Measurements from ENCODE around the gene STIP1.

The STIP1 gene

DNA sequence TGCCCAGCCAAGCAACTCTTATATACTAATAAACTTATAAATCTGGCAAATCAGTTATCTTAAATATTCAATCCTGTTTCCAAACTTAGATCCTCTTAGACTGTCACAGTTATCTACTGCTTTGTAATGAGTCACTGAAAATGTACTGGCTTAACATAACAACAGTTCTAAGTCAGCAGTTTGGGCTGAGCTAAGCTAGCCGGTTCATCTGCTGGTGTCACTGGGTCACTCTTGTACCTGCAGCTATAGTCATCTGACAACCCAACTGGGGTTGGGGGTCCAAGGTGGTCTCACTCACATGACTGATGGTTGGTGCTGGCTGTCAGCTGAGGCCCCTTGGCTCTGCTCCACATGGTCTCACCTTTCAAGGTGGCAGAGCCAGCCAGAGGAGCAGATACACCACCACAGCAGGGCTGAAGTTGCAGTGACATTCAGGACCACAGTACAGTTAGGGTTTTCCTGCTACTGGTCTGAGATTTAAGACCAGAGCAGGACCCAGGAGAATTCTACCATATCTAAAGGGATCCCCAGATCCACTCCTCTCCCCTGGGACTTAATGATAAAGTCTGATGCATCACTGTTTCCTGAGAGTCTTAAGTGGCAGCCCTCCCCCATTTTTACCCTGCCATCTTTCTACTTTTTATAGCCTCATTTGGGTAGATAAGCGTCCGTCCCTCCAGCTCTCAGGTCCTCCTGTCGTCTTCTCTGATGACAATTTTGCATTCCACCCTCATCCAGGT lies 12.2 kb upstream of the STIP1 start:
- TF ChIP-seq, protein P1, sequence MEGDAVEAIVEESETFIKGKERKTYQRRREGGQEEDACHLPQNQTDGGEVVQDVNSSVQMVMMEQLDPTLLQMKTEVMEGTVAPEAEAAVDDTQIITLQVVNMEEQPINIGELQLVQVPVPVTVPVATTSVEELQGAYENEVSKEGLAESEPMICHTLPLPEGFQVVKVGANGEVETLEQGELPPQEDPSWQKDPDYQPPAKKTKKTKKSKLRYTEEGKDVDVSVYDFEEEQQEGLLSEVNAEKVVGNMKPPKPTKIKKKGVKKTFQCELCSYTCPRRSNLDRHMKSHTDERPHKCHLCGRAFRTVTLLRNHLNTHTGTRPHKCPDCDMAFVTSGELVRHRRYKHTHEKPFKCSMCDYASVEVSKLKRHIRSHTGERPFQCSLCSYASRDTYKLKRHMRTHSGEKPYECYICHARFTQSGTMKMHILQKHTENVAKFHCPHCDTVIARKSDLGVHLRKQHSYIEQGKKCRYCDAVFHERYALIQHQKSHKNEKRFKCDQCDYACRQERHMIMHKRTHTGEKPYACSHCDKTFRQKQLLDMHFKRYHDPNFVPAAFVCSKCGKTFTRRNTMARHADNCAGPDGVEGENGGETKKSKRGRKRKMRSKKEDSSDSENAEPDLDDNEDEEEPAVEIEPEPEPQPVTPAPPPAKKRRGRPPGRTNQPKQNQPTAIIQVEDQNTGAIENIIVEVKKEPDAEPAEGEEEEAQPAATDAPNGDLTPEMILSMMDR (conservative IDR thresholded peaks at IDR 0.05; ENCODE audit: control insufficient read depth, insufficient read depth, low read depth, low read length) = no peak
- DNase-seq (ENCODE audit: low read depth) = peak; percentile 41
- no peak overlapping the region for H3K4me3 ChIP-seq (ENCODE audit: control insufficient read depth, low read depth, low read length)

DNA sequence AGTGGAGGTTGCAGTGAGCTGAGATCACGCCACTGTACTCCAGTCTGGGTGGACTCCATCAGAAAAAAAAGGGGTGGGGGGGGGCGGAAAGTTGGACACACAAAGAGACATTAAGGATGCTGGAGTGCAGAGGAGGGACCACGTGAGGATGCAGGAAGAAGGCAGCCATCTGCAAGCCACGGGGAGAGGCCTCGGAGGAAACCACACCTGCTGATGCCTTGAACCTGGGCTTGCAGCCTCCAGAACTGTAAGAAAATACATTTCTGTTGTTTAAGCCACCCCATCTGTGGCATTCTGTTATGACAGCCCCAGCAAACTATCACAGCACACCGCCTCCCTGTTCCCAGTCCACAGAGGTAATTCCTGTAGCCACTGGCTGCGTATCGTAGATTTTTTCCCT lies 9.2 kb upstream of the STIP1 start:
- DNase-seq (ENCODE audit: low read depth) = no peak
- TF ChIP-seq, protein P1 (conservative IDR thresholded peaks at IDR 0.05; ENCODE audit: control insufficient read depth, insufficient read depth, low read depth, low read length) = no peak
- H3K4me3 ChIP-seq (ENCODE audit: control insufficient read depth, low read depth, low read length) = no peak overlapping the region

DNA sequence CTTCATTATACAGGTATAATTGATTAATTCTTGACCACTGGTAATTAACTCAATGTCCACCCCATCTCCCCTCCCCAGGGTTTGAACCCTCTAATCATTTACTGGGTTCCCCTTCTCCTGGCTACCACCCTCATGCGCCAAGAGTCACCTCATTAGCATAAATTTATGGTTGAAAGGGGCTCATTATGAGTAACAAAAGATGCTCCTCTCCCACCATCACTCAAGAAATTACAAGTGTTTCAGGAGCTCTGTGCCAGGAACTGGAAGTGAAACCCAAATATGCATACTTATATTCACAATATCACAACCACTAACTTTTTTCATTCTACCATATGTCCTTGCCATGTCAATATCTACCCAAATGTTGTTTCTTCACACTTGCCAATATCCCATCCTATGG lies 7.8 kb upstream of the STIP1 start:
- no peak for DNase-seq (ENCODE audit: low read depth)
- TF ChIP-seq, protein P1 (conservative IDR thresholded peaks at IDR 0.05; ENCODE audit: control insufficient read depth, insufficient read depth, low read depth, low read length) = no peak

DNA sequence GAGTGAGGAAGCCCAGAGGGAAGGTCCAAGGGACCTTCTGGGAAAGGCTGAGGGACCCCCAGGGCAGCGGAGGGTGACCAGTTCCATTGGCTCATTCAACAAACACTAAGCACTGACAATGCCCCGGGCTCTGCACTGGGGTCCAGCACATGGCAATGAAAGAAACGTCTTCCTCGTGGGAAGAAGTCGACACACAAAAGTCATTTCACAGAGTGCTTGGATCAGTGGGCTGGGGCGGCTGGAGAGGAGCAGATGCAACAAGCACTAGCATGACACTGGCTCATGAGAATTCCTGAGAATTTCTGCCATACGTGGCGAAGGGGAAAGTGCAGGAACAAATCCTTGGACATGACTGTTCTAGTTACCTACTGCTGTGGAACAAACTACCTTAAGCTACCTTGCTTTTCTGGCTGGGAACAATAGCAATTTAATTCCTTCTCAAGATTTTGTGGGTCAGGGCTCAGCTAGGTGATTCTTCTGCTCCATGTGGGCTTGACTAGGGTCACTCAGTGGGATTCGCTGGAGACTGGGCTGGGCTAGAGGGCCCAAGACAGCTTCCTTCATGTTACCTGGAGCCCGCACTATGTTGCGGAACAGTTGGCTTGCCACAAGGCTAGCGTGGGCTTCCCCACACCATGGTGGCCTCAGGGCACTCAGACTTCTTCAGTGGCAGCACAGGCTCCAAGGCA lies 6.9 kb upstream of the STIP1 start:
- DNase-seq (ENCODE audit: low read depth) = no peak
- TF ChIP-seq, protein P1 (conservative IDR thresholded peaks at IDR 0.05; ENCODE audit: control insufficient read depth, insufficient read depth, low read depth, low read length) = no peak
- no peak overlapping the region for H3K4me3 ChIP-seq (ENCODE audit: control insufficient read depth, low read depth, low read length)

More for the DNA sequence above, 7.8 kb upstream of the STIP1 start:
- no peak overlapping the region for H3K4me3 ChIP-seq (ENCODE audit: control insufficient read depth, low read depth, low read length)

DNA sequence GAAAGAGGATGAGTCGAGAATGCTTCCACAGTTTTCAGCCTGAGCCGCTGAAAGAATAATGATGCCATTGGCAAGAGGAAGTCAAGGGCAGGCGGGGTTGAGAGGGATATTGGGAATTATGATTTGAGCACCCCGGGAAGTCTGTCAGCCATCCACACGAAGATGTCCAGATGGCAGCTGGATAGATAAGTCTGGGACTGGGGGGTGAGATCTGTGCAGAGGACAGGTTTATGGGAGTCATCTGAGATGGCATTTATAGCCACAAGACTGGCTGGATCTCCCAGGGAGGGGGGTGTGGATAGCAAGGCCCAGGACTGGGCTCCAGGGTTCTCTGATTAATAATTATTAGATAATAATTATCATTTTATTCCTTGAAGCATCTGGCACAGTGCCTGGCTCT lies 5.1 kb upstream of the STIP1 start:
- H3K4me3 ChIP-seq (ENCODE audit: control insufficient read depth, low read depth, low read length) = no peak overlapping the region
- TF ChIP-seq, protein P1 (conservative IDR thresholded peaks at IDR 0.05; ENCODE audit: control insufficient read depth, insufficient read depth, low read depth, low read length) = no peak
- no peak for DNase-seq (ENCODE audit: low read depth)

DNA sequence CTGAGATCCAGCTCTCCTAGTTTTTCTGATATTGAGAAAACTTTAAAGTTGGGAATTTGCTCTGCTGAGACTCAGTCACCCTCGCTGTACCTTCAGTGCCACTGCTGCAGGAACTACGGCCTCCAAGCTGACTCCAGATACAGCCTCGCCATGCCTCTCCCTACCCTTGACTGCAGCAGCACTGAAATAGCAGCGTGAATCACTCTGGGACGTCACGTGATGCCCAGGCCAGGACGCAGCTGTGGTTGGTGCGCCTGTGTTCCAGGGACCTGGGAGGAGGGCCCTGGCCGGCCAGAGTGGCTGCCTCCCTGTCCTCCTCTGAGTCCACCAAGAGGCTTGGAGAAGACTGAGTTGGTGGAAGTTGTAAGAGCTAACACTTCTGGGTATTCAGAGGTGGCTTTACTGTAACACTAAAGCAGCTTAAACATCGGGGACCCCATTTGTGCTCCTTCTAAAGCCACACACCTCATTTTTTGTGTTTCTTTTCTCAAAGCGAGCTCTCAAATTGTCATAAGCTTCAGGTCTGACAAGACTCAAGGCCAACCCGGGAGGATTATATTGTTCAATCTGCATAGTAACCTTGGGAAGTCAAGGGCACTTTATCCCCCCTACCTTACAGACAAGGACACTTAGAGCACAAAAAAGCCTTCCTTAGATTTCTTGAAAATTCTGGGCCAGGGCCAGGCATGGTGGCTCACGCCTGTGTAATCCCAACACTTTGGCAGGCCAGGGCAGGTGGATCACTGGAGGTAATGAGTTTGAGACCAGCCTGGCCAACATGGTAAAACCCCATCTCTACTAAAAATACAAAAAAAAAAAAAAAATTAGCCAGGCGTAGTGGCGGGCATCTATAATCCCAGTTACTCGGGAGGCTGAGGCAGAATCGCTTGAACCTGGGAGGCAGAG lies 4.2 kb upstream of the STIP1 start:
- DNase-seq (ENCODE audit: low read depth) = peak; percentile 92
- H3K4me3 ChIP-seq (ENCODE audit: control insufficient read depth, low read depth, low read length) = no peak overlapping the region
- TF ChIP-seq, protein P1 (conservative IDR thresholded peaks at IDR 0.05; ENCODE audit: control insufficient read depth, insufficient read depth, low read depth, low read length) = no peak
